GM12801 (cell line): Measurements from ENCODE around the gene ANO10.

ENCODE experiments used
- CTCF ChIP-seq: IDR thresholded peaks from one replicate; pipeline ENCODE4 v1.5.1; 2011; ENCODE audit warnings: control low read depth; ENCODE audit not compliant: insufficient read length; ENCODE audit errors: extremely low read depth

Gene ANO10

GRCh38 chr3:43331381-43331780 lies 290.4 kb downstream of the ANO10 start:
- TF ChIP-seq CTCF, result no peak

- TF ChIP-seq CTCF, result no peak
These were observed 290.8 kb downstream of the ANO10 start for GRCh38 chr3:43330981-43331380.

GRCh38 chr3:43328653-43329052 lies 293.2 kb downstream of the ANO10 start:
- TF ChIP-seq CTCF, result no peak

- TF ChIP-seq CTCF, result no peak
These were observed 294.2 kb downstream of the ANO10 start for GRCh38 chr3:43327582-43327979.

GRCh38 chr3:43326891-43327581 lies 294.8 kb downstream of the ANO10 start:
- no peak for TF ChIP-seq CTCF

- TF ChIP-seq CTCF, result no peak
These were observed 298.3 kb downstream of the ANO10 start for GRCh38 chr3:43323541-43323940.

- TF ChIP-seq CTCF, result no peak
These were observed 301.5 kb downstream of the ANO10 start for GRCh38 chr3:43320288-43320687.
